OCI-M2 (cell line): ENCODE results near the gene FAM200C.
A peak's percentile ranks its signal among the peaks of the same experiment; 100 is the strongest.

Experiments used
- DNase-seq: peaks from one replicate; lab custom pipeline; 2025; ENCODE audit not compliant: unreplicated experiment; lab: John Stamatoyannopoulos, UW

FAM200C gene

GRCh38 chr5:160420331-160420610 lies 20.4 kb upstream of the FAM200C start:
- no peak for DNase-seq

- DNase-seq: no peak
Observed at GRCh38 chr5:160419458-160420330, 19.8 kb upstream of the FAM200C start.

- peak; percentile 40 for DNase-seq
Observed at GRCh38 chr5:160418561-160419457, 19.0 kb upstream of the FAM200C start, which contains the start of gene SLU7. SLU7 (minus strand) TSS chr5:160419081; CDS start chr5:160415294, 3,787 bp downstream.

GRCh38 chr5:160398806-160399205 lies 1.0 kb downstream of the FAM200C start:
- DNase-seq: no peak

- DNase-seq: no peak
Observed at GRCh38 chr5:160397492-160397891, 2.4 kb downstream of the FAM200C start.

- no peak for DNase-seq
Observed at GRCh38 chr5:160395111-160395510, 4.7 kb downstream of the FAM200C start.

GRCh38 chr5:160390787-160391696 lies 8.8 kb downstream of the FAM200C start:
- no peak for DNase-seq

GRCh38 chr5:160387445-160387844 lies 12.4 kb downstream of the FAM200C start:
- DNase-seq: no peak

GRCh38 chr5:160385496-160385895 lies 14.4 kb downstream of the FAM200C start:
- DNase-seq: no peak

- no peak for DNase-seq
Observed at GRCh38 chr5:160384681-160385080, 15.2 kb downstream of the FAM200C start.

GRCh38 chr5:160382346-160382745 lies 17.5 kb downstream of the FAM200C start:
- DNase-seq: no peak

- DNase-seq: no peak
Observed at GRCh38 chr5:160380041-160380440, 19.8 kb downstream of the FAM200C start.

GRCh38 chr5:160379511-160379910 lies 20.3 kb downstream of the FAM200C start:
- DNase-seq: no peak

GRCh38 chr5:160378330-160378729 lies 21.5 kb downstream of the FAM200C start:
- DNase-seq: no peak

GRCh38 chr5:160377651-160378050 lies 22.2 kb downstream of the FAM200C start:
- DNase-seq: no peak

- no peak for DNase-seq
Observed at GRCh38 chr5:160376416-160376815, 23.4 kb downstream of the FAM200C start.

- DNase-seq: no peak
Observed at GRCh38 chr5:160375701-160376100, 24.2 kb downstream of the FAM200C start.

GRCh38 chr5:160375166-160375565 lies 24.7 kb downstream of the FAM200C start:
- no peak for DNase-seq

- no peak for DNase-seq
Observed at GRCh38 chr5:160371294-160371693, 28.6 kb downstream of the FAM200C start.

GRCh38 chr5:160370713-160371034 lies 29.2 kb downstream of the FAM200C start:
- no peak for DNase-seq
